ENCODE measurements around the gene TMEM178B.

DNA sequence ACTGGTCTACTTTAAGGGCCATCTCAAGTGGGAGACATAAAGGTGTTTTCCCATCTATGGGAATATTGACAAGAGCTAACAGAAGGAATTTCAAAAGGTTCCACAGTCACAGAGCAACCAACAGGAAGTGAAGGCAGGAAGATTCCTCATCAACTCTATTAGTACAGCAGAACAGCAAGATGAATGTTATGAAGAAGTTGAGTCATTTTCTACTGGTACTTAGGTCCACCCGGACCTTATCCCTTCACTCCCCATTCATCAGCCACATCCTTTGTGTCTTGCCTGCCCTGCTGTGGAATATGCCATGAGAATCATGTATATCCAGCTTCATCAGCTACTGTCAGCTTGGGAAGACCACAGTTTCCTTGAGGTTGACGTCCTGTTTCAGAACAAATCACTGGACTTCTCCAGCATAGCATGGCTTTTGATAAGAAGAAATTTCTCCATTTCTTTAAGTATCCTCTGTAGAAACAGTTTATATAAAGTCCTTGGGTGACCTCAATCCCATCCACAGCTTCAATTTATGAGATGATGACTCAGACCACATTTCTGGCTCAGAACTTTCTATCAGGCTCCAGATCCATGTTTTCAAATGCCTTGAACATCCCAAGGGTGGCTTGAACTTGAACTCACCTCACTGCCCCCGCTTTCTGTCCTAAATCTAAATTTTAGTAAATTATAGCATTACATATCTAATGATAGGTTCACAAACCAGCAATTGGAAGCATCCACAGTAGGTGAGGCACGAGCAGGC, 392.5 kb downstream of the TMEM178B start:
- TF ChIP-seq, protein P1, sequence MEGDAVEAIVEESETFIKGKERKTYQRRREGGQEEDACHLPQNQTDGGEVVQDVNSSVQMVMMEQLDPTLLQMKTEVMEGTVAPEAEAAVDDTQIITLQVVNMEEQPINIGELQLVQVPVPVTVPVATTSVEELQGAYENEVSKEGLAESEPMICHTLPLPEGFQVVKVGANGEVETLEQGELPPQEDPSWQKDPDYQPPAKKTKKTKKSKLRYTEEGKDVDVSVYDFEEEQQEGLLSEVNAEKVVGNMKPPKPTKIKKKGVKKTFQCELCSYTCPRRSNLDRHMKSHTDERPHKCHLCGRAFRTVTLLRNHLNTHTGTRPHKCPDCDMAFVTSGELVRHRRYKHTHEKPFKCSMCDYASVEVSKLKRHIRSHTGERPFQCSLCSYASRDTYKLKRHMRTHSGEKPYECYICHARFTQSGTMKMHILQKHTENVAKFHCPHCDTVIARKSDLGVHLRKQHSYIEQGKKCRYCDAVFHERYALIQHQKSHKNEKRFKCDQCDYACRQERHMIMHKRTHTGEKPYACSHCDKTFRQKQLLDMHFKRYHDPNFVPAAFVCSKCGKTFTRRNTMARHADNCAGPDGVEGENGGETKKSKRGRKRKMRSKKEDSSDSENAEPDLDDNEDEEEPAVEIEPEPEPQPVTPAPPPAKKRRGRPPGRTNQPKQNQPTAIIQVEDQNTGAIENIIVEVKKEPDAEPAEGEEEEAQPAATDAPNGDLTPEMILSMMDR (IDR thresholded peaks at IDR 0.05) = no peak
- no peak for TF ChIP-seq POLR2A (IDR thresholded peaks at IDR 0.05)

Measured in right lobe of liver (tissue), 4 donors.